Measurements from ENCODE around the gene HRG. TPM values are rescaled to one million over a fixed set of nuclear protein-coding genes. Genes with fewer than 3 reads are reported as not detected.

Gene HRG
- total RNA-seq, 1 donor from 2014 or later: not detected

DNA sequence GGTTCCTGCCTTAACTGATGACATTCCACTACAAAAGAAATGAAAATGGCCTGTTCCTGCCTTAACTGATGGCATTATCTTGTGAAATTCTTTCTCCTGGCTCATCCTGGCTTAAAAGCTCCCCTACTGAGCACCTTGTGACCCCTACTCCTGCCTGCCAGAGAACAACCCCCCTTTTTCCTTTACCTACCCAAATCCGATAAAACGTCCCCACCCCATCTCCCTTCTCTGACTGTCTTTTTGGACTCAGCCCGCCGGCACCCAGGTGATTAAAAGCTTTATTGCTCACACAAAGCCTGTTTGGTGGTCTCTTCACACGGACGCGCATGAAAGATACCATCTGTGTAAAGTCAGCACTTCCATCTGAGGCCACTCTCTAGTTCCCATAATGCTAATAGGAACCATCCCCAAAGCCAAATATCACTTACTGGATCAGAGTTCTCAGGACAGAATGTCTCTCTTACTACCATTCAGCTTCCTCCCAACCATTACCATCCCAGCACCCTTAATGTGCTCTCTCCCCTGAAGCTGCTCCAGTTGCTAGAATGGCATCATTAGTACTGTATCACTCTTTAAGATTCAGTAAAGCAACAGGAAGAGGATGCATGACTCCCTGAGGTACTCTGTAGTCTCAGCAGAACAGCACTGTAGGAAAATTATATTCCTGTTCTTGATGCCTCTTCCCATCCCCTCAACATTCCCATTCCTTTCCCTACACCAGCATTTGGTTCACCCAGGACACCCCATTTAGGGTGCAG, 2.3 kb upstream of the HRG start:
- Mint-ChIP-seq H3K9me3 (no peaks in the 10 kb centered on the region), H3K27ac (ENCODE audit: unreplicated experiment) (no peak overlapping the region), H3K4me3 (no peak overlapping the region), H3K36me3 (ENCODE audit: low read depth) (no peaks in the 10 kb centered on the region), H3K4me1 (peaks cover 24% of the 10 kb centered on the region), H3K27me3 (ENCODE audit: low read depth) (peaks cover 8% of the 10 kb centered on the region)
- no peak for DNase-seq (ENCODE audit: low read depth, low spot score)
- TF ChIP-seq, protein P1, sequence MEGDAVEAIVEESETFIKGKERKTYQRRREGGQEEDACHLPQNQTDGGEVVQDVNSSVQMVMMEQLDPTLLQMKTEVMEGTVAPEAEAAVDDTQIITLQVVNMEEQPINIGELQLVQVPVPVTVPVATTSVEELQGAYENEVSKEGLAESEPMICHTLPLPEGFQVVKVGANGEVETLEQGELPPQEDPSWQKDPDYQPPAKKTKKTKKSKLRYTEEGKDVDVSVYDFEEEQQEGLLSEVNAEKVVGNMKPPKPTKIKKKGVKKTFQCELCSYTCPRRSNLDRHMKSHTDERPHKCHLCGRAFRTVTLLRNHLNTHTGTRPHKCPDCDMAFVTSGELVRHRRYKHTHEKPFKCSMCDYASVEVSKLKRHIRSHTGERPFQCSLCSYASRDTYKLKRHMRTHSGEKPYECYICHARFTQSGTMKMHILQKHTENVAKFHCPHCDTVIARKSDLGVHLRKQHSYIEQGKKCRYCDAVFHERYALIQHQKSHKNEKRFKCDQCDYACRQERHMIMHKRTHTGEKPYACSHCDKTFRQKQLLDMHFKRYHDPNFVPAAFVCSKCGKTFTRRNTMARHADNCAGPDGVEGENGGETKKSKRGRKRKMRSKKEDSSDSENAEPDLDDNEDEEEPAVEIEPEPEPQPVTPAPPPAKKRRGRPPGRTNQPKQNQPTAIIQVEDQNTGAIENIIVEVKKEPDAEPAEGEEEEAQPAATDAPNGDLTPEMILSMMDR (conservative IDR thresholded peaks at IDR 0.05): no peak

DNA sequence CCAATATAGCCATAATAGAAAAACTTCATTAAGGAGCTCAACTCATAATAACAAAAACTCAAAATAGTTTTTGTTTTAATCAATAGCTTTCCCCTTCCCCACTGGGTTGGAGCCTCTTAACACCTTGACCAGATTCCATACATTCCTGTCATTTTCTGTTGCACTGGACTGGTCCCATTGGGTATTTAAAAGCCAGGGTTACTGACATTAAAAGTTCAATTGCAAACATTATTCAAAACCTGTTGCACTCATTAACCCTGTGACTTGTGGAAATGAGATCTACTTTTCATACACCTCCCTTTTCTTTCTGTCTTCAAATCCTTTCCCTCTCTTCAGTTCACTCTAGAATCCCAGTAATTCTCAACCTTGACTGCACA, 1.7 kb upstream of the HRG start:
- Mint-ChIP-seq H3K4me1 (peaks cover 24% of the 10 kb centered on the region), H3K36me3 (ENCODE audit: low read depth) (no peaks in the 10 kb centered on the region), H3K9me3 (no peaks in the 10 kb centered on the region), H3K4me3 (no peak overlapping the region), H3K27me3 (ENCODE audit: low read depth) (peaks cover 8% of the 10 kb centered on the region), H3K27ac (ENCODE audit: unreplicated experiment) (no peak overlapping the region)
- TF ChIP-seq, protein P1 (conservative IDR thresholded peaks at IDR 0.05): no peak
- no peak for DNase-seq (ENCODE audit: low read depth, low spot score)

DNA sequence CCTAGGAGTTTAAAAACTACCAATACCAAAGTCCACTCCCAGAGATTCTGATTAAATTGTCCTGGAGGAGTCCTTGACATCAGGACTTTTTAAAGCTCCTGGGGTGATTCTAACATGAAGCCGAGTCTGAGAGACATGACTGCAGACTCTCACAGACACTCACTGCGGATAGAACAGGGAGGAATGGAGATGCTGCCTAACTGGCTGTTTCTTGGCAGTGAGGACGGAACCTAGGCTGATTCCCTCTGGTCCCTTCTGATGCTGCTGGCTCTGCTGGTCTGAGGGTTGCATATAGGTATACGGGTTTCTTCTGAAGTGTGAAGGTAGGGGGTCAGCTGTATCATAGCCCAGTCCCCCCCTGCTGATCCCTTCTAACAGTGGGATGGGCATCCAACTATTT, 1.3 kb upstream of the HRG start:
- TF ChIP-seq, protein P1 (conservative IDR thresholded peaks at IDR 0.05): no peak
- Mint-ChIP-seq H3K4me1 (peaks cover 24% of the 10 kb centered on the region), H3K27me3 (ENCODE audit: low read depth) (peaks cover 8% of the 10 kb centered on the region), H3K4me3 (no peak overlapping the region), H3K27ac (ENCODE audit: unreplicated experiment) (no peak overlapping the region), H3K36me3 (ENCODE audit: low read depth) (no peaks in the 10 kb centered on the region), H3K9me3 (peaks cover 2% of the 10 kb centered on the region)
- DNase-seq (ENCODE audit: low read depth, low spot score): no peak

DNA sequence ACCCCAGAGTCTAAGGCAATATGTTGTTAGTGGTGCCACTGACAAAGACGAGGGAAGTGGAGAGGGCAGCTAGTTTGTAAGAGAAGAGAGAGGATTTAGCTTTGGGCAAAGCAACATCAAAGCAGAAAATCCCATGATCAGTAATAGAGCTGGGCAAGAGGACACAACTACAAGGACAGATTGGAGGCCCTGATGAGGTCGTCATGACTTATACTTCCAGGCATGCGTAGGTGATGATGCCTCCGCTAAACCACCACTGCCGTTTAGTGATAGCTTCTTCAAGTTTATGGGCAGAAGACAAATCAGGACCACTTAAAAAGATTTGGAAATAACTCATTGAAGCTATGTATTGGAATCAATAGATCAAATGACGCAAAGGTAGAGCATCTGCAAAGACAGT, 2.6 kb downstream of the HRG start:
- Mint-ChIP-seq H3K27ac (ENCODE audit: unreplicated experiment) (no peak overlapping the region), H3K4me1 (peaks cover 9% of the 10 kb centered on the region), H3K36me3 (ENCODE audit: low read depth) (no peaks in the 10 kb centered on the region), H3K27me3 (ENCODE audit: low read depth) (peaks cover 16% of the 10 kb centered on the region), H3K4me3 (no peak overlapping the region), H3K9me3 (peaks cover 2% of the 10 kb centered on the region)
- TF ChIP-seq, protein P1 (conservative IDR thresholded peaks at IDR 0.05): no peak
- DNase-seq (ENCODE audit: low read depth, low spot score): no peak

DNA sequence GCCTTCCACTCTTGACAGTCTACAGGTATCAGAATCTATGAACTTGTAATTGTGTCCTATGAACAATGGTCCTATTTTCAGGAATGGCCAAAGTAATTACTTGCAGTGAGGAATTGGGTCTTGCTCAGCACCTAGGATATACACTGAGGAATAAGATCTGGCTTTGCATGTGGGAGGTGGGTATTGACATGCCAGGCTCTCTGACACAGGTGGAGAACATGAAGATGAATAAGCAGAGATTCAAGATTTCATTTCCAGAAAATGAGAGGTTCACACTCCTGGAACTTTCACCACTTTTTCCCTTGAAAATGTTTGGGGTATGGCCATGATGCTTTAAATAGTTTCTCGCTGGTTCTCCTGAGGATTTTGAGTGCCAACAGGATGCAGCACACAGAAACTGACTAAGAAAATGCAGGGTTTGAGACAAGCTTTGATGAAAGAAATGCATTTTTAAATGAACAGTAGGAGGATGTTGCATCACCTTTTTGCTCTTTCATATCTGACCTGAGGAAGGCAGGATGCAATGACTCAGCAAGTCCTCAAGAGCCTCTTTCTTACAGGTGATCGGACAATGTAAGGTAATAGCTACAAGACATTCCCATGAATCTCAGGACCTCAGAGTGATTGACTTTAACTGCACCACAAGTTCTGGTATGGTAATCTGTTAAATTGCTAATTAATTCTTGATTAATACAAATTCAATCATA, 3.7 kb downstream of the HRG start:
- H3K4me1 Mint-ChIP-seq: peaks cover 5% of the 10 kb centered on the region
- no peaks in the 10 kb centered on the region for H3K36me3 Mint-ChIP-seq (ENCODE audit: low read depth)
- H3K27me3 Mint-ChIP-seq (ENCODE audit: low read depth): peaks cover 21% of the 10 kb centered on the region
- H3K4me3 Mint-ChIP-seq: no peak overlapping the region
- DNase-seq (ENCODE audit: low read depth, low spot score): no peak
- H3K27ac Mint-ChIP-seq (ENCODE audit: unreplicated experiment): peak overlapping the region; percentile 8
- peaks cover 2% of the 10 kb centered on the region for H3K9me3 Mint-ChIP-seq
- TF ChIP-seq, protein P1 (conservative IDR thresholded peaks at IDR 0.05): no peak

All from neural crest cell (in vitro differentiated cells).